GM12801 (cell line): ENCODE measurements around the gene JOSD1.

ENCODE experiments used
- TF ChIP-seq, protein P1 (sequence below): IDR thresholded peaks from one replicate; pipeline ENCODE4 v1.5.1; 2011; ENCODE audit warnings: control low read depth; ENCODE audit not compliant: insufficient read length; ENCODE audit errors: extremely low read depth

The JOSD1 gene

DNA sequence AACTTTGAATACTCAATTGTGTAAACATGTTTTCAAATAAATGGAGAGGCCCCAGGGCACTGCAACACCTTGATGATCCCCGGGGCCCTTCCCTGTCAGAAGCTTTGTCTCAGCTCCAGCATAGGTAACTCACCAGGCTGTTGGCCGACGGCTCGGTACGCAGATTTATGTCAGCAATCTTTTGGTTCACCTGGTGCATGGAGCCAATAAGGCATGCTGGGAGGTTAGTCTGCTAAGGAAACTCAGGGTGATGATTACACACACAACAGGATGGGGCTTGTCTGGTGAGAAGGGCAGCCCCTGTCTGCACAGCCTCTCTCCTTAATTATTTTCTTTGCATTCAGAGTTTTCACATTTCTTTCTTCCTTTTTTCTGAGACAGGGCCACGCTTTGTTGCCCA lies 55.3 kb downstream of the JOSD1 start:
- TF ChIP-seq, protein P1, sequence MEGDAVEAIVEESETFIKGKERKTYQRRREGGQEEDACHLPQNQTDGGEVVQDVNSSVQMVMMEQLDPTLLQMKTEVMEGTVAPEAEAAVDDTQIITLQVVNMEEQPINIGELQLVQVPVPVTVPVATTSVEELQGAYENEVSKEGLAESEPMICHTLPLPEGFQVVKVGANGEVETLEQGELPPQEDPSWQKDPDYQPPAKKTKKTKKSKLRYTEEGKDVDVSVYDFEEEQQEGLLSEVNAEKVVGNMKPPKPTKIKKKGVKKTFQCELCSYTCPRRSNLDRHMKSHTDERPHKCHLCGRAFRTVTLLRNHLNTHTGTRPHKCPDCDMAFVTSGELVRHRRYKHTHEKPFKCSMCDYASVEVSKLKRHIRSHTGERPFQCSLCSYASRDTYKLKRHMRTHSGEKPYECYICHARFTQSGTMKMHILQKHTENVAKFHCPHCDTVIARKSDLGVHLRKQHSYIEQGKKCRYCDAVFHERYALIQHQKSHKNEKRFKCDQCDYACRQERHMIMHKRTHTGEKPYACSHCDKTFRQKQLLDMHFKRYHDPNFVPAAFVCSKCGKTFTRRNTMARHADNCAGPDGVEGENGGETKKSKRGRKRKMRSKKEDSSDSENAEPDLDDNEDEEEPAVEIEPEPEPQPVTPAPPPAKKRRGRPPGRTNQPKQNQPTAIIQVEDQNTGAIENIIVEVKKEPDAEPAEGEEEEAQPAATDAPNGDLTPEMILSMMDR: no peak

DNA sequence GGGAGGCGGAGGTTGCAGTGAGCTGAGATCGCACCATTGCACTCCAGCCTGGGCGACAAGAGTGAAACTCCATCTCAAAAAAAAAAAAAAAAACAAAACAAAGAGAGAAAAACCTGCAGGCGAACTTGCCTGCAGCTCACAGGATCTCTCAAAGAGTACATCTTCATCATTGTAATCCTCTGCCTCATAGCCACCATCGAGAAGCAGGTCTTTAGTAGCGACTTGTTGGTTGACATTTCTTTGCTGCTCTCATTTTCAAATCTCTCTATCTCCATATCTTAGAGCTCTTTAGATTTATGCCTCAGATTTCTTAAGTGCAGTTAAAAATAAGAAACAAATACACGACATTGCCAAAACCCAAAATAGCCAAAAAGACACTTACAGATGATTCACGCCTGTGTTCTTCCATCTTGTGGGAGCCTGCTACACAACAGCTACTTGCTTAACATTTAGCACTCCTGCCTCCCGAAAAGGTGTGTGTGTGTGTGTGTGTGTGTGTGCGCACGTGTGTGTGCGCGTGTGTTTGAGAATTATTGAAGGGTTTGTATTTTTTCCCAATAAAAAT lies 59.2 kb downstream of the JOSD1 start:
- TF ChIP-seq, protein P1: no peak

DNA sequence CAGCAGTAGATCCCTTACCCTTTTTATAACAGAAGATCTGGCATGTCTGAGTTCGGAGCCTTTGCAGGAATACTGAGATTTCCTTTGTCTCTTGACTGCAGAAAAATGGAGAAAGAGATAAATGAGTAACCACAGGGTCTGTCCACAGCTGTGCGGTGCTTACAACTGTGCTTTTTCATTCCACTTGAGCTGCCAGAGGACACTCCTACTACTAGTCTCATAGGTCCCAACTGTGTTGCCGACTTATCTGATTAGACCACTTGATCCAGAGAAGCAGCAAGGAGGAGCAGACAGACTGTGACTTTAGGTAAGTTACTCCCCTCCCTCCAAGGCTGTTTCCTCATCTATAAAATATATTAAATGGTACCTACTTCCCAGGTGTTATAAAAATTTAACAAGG lies 62.0 kb downstream of the JOSD1 start:
- TF ChIP-seq, protein P1: no peak

DNA sequence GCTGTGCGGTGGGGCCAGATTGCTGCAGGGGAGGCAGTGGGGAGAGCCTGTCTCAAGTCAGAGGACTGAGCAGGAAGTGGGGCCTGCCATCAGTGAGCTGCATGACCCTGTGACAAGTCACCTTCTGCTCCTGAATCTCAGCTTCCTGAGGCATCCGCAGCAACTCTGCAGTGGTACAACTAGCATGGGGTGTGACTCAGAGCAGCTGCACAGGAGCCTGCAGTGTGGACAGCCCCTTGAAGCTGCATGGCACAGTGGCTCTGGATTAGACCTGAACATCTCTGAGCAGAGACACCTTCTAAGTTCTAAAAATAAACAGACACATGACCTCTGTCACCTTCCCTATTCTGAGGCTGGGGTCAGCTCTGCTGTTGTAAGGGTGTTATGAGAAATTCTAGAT lies 62.5 kb downstream of the JOSD1 start:
- TF ChIP-seq, protein P1: no peak
